ENCODE results near the gene PILRA. TPM values are rescaled to one million over a fixed set of nuclear protein-coding genes. Genes with fewer than 3 reads are reported as not detected.

Gene PILRA
- total and polyA plus RNA-seq, 2 experiments from 2014 or later, result 0.38 to 5.3 TPM

DNA sequence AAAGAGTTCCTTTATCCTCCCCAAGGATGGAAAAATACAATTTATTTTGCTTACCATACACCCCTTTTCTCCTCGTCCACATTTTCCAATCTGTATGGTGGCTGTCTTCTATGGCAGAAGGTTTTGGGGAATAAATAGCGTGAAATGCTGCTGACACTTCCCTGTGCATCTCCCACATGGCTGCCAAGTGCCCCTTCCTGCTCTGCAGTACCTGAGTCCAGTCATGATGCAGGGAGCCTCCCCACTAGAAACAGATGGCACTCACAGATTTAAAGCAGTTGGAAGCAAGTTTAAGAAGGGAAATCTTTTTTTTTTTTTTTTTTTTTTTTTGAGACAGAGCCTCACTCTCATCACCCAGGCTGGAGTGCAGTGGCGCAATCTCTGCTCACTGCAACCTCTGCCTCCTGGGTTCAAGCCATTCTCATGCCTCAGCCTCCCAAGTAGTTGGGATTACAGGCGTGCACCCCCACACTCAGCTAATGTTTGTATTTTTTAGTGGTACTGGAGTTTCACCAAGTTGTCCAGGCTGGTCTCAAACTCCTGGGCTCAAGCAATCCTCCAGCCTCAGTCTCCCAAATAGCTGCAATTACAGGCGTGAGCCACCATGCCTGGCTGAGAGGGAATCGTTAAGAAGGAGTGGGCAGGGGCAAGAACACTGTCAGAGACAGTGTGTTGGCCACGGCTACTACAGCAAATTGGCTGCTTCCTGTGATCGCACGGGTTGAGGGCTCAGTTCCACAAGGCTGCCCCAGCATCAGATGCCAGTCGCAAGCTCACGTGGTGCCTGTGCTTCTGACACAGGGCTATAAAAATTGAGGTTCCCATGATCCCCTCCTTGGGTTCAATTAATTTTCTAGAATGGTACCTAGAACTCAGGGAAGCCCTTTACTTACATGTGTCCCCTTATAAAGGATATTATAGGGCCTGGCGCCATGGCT lies 5.3 kb upstream of the PILRA start (continued):
- TF ChIP-seq ZNF331 (CRISPR knock-in tag; IDR thresholded peaks at IDR 0.05; ENCODE audit: low read depth) (no peak), ZNF114 (CRISPR knock-in tag; IDR thresholded peaks at IDR 0.05) (no peak)

GRCh38 chr7:100369105-100369504 lies 4.2 kb upstream of the PILRA start:
- Histone ChIP-seq H3F3A (replicated peaks; ENCODE audit: low read depth) (0 out of 2 replicates have a peak, but pooled peaks cover 7% of the 10 kb centered on the region), H3K4me3 (no peak overlapping the region), H4K20me1 (replicated peaks; ENCODE audit: insufficient read depth) (no peaks in the 10 kb centered on the region; the same call in none of the 2 replicates), H3K9me2 (ENCODE audit: insufficient read depth) (no peaks in the 10 kb centered on the region), H3K4me2 (no peak overlapping the region), H3K27me3 (ENCODE audit: insufficient read depth) (no peaks in the 10 kb centered on the region), H3K79me2 (replicated peaks; ENCODE audit: insufficient read depth) (no peaks in the 10 kb centered on the region), H3K4me1 (ENCODE audit: insufficient read depth) (peaks cover 13% of the 10 kb centered on the region), H2AFZ (no peak overlapping the region), H3K36me3 (ENCODE audit: insufficient read depth) (no peaks in the 10 kb centered on the region), H3K27ac (ENCODE audit: low read depth) (no peak overlapping the region)
- Mint-ChIP-seq H3K27me3 (ENCODE audit: insufficient read depth, low read depth, poor library complexity) (peaks cover 12% of the 10 kb centered on the region), H3K4me1 (peaks cover 40% of the 10 kb centered on the region), H3K4me3 (no peak overlapping the region; the same call in 2 of the 3 replicates), H3K27ac (peak overlapping the region; percentile 86), H3K36me3 (ENCODE audit: low read depth) (peaks cover 15% of the 10 kb centered on the region), H3K9me3 (no peaks in the 10 kb centered on the region)
- DNase-seq (ENCODE audit: low spot score) (no peak), ATAC-seq (no peak)
- TF ChIP-seq STAT1 (IDR thresholded peaks at IDR 0.05; ENCODE audit: unreplicated experiment) (no peak), POLR2AphosphoS5 (IDR thresholded peaks at IDR 0.05; ENCODE audit: low read depth) (0 out of 2 replicates have a peak, but pooled peaks have one; percentile 21)

DNA sequence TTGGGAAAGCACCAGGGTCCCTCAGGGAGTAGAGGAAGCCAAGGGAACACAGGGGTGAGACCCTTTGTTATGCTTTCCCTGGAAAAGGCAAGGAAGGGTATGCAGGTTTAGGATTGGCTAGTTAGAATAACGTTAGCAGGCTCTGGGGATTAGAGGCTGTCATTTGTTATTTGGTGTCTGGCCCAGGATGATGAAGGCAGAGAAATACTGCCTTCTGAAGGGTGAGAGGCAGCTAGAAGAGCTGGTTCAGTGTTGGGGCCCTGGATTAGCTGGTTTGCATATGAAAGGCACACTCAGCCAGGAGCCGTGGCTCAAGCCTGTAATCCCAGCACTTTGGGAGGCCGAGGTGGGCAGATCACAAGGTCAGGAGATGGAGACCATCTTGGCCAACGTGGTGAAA lies 3.0 kb upstream of the PILRA start:
- ATAC-seq (peak; percentile 65), DNase-seq (ENCODE audit: low spot score) (peak; percentile 69)
- Histone ChIP-seq H3K27me3 (ENCODE audit: insufficient read depth) (no peaks in the 10 kb centered on the region), H3K9me2 (ENCODE audit: insufficient read depth) (no peaks in the 10 kb centered on the region), H3K4me2 (peak overlapping the region; percentile 61; the same call in 1 of the 2 replicates), H3K4me1 (ENCODE audit: insufficient read depth) (peaks cover 13% of the 10 kb centered on the region), H3K4me3 (peak overlapping the region; percentile 27), H3F3A (replicated peaks; ENCODE audit: low read depth) (0 out of 2 replicates have a peak, but pooled peaks cover 7% of the 10 kb centered on the region), H2AFZ (no peak overlapping the region), H4K20me1 (replicated peaks; ENCODE audit: insufficient read depth) (no peaks in the 10 kb centered on the region; the same call in none of the 2 replicates), H3K27ac (ENCODE audit: low read depth) (peak overlapping the region; percentile 22), H3K36me3 (ENCODE audit: insufficient read depth) (no peaks in the 10 kb centered on the region), H3K79me2 (replicated peaks; ENCODE audit: insufficient read depth) (no peaks in the 10 kb centered on the region)
- TF ChIP-seq STAT1 (IDR thresholded peaks at IDR 0.05; ENCODE audit: unreplicated experiment) (no peak), EZH2 (IDR thresholded peaks at IDR 0.05; ENCODE audit: low read depth, unreplicated experiment) (no peak), ZNF114 (CRISPR knock-in tag; IDR thresholded peaks at IDR 0.05) (no peak), JUNB (IDR thresholded peaks at IDR 0.05; ENCODE audit: unreplicated experiment) (no peak)
- TF ChIP-seq, protein P1, sequence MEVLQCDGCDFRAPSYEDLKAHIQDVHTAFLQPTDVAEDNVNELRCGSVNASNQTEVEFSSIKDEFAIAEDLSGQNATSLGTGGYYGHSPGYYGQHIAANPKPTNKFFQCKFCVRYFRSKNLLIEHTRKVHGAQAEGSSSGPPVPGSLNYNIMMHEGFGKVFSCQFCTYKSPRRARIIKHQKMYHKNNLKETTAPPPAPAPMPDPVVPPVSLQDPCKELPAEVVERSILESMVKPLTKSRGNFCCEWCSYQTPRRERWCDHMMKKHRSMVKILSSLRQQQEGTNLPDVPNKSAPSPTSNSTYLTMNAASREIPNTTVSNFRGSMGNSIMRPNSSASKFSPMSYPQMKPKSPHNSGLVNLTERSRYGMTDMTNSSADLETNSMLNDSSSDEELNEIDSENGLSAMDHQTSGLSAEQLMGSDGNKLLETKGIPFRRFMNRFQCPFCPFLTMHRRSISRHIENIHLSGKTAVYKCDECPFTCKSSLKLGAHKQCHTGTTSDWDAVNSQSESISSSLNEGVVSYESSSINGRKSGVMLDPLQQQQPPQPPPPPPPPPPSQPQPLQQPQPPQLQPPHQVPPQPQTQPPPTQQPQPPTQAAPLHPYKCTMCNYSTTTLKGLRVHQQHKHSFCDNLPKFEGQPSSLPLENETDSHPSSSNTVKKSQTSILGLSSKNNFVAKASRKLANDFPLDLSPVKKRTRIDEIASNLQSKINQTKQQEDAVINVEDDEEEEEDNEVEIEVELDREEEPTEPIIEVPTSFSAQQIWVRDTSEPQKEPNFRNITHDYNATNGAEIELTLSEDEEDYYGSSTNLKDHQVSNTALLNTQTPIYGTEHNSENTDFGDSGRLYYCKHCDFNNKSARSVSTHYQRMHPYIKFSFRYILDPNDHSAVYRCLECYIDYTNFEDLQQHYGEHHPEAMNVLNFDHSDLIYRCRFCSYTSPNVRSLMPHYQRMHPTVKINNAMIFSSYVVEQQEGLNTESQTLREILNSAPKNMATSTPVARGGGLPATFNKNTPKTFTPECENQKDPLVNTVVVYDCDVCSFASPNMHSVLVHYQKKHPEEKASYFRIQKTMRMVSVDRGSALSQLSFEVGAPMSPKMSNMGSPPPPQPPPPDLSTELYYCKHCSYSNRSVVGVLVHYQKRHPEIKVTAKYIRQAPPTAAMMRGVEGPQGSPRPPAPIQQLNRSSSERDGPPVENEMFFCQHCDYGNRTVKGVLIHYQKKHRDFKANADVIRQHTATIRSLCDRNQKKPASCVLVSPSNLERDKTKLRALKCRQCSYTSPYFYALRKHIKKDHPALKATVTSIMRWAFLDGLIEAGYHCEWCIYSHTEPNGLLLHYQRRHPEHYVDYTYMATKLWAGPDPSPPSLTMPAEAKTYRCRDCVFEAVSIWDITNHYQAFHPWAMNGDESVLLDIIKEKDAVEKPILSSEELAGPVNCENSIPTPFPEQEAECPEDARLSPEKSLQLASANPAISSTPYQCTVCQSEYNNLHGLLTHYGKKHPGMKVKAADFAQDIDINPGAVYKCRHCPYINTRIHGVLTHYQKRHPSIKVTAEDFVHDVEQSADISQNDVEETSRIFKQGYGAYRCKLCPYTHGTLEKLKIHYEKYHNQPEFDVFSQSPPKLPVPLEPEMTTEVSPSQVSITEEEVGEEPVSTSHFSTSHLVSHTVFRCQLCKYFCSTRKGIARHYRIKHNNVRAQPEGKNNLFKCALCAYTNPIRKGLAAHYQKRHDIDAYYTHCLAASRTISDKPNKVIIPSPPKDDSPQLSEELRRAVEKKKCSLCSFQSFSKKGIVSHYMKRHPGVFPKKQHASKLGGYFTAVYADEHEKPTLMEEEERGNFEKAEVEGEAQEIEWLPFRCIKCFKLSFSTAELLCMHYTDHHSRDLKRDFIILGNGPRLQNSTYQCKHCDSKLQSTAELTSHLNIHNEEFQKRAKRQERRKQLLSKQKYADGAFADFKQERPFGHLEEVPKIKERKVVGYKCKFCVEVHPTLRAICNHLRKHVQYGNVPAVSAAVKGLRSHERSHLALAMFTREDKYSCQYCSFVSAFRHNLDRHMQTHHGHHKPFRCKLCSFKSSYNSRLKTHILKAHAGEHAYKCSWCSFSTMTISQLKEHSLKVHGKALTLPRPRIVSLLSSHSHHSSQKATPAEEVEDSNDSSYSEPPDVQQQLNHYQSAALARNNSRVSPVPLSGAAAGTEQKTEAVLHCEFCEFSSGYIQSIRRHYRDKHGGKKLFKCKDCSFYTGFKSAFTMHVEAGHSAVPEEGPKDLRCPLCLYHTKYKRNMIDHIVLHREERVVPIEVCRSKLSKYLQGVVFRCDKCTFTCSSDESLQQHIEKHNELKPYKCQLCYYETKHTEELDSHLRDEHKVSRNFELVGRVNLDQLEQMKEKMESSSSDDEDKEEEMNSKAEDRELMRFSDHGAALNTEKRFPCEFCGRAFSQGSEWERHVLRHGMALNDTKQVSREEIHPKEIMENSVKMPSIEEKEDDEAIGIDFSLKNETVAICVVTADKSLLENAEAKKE (CRISPR knock-in tag; IDR thresholded peaks at IDR 0.05), result peak; percentile 75
- TF ChIP-seq, protein P2, sequence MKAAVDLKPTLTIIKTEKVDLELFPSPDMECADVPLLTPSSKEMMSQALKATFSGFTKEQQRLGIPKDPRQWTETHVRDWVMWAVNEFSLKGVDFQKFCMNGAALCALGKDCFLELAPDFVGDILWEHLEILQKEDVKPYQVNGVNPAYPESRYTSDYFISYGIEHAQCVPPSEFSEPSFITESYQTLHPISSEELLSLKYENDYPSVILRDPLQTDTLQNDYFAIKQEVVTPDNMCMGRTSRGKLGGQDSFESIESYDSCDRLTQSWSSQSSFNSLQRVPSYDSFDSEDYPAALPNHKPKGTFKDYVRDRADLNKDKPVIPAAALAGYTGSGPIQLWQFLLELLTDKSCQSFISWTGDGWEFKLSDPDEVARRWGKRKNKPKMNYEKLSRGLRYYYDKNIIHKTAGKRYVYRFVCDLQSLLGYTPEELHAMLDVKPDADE (IDR thresholded peaks at IDR 0.05), result no peak
- peak overlapping the region; percentile 76 for H3K27ac Mint-ChIP-seq
- H3K9me3 Mint-ChIP-seq, result no peaks in the 10 kb centered on the region
- peak overlapping the region; percentile 37; the same call in 1 of the 3 replicates for H3K4me3 Mint-ChIP-seq
- peaks cover 14% of the 10 kb centered on the region for H3K27me3 Mint-ChIP-seq (ENCODE audit: insufficient read depth, low read depth, poor library complexity)
- H3K4me1 Mint-ChIP-seq, result peaks cover 50% of the 10 kb centered on the region
- H3K36me3 Mint-ChIP-seq (ENCODE audit: low read depth), result peaks cover 8% of the 10 kb centered on the region
